NCI-H2029 (cell line): ENCODE measurements around the gene PRPH2.

ENCODE experiments used
- DNase-seq: peaks from one replicate; lab custom pipeline; 2025; lab: John Stamatoyannopoulos, UW

Gene PRPH2, protein sequence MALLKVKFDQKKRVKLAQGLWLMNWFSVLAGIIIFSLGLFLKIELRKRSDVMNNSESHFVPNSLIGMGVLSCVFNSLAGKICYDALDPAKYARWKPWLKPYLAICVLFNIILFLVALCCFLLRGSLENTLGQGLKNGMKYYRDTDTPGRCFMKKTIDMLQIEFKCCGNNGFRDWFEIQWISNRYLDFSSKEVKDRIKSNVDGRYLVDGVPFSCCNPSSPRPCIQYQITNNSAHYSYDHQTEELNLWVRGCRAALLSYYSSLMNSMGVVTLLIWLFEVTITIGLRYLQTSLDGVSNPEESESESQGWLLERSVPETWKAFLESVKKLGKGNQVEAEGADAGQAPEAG

DNA sequence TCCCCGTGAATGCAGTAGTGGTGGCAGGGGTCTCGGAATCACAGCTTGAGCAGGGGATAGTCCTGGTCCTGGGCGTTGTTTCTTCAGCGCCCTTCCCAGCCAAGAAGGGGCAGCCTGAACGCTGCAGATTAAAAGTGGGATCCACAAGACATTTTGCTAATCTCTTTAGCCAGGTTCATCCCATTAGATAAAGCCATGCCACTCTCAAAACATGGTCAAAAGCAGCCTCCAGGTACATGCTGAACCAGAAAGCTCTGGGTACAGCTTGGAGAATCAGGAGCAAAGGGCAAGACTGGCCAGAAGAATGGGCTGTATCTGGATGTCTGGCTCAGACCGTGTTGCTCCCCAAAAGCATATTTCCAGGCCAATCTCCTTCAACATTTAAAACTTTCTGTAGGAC, at the start of gene PRPH2:
Gene PRPH2 (minus strand): TSS at position 101 of the 400 bp plus-strand sequence. CDS start 263 bp downstream, outside the sequence.
- no peak for DNase-seq

DNA sequence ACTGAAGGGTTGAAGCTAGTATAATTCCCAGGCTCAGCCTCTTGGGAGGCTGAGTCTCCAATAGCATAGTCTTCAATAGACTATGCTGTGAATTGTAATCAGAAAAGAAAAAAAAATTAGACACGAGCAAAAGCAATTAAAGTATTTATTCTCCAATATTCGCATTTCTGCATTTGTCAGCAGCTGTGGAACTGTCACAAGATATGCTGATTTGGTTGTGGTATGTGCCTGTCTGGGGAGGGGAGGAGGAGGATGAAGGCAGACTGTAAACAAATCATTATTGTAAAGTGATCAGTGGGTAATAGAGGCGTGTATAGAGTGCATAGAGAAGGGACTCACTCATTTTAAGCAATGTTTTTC, 49.3 kb upstream of the PRPH2 start:
- DNase-seq = no peak

DNA sequence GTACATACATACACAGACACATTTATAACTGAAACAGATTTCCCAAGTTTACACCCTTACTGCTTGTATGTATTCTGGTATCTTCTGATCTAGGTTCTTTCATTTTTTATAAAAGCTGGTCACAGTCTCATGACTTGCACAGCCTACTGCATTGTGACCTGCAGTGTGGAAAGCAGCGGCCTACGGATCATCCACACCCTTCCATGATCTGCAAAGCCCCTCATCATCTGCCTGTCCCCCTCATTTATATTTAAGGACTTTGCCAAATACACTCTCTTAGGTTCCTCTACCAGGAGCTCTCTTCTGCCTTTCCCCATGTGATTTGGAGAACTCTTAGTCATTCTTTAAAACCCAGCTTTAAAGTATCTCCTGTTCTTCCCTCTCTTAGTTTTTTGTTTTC, 47.4 kb upstream of the PRPH2 start:
- DNase-seq = no peak

DNA sequence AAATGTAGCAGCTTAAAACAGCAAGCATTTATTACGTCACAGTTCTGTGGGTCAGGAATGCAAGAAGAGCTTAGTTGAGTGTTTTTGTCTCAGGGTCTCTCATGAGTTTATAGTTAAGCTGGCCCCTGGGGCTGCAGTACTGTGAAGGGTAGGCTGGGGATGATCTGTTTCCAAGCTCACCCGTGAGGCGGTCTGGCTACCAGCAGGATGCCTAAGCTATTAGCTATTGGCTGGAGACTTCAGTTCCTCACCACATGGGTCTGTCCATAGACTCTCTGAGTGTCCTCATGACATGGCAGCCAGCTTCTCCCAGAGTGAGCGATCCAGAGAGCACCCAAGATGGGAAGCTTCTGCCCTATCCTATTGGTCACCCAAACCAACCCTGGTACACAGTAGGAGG, 46.7 kb upstream of the PRPH2 start:
- DNase-seq = no peak

DNA sequence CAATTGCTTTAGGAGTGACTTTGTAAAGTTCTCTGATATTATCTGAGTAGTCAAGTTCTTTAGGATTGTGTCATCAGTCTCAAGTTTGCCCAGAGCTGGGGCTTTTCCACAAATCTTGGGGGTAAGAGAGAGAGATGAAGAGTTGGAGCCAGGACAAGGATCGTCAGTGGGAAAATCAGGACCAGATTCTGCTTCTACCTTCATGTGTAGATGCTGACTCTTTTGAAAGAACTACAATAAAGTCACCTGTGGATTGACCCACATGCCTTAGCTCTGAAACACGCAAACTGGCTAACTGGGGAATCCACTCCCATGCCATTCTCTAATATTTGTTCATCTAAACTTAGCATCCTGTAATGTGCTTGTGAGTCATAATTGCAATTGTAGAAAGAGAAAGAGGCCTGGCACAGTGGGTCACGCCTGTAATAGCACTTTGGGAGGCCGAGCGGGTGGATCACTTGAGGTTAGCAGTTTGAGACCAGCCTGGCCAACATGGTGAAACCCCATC, 43.8 kb upstream of the PRPH2 start:
- no peak for DNase-seq

DNA sequence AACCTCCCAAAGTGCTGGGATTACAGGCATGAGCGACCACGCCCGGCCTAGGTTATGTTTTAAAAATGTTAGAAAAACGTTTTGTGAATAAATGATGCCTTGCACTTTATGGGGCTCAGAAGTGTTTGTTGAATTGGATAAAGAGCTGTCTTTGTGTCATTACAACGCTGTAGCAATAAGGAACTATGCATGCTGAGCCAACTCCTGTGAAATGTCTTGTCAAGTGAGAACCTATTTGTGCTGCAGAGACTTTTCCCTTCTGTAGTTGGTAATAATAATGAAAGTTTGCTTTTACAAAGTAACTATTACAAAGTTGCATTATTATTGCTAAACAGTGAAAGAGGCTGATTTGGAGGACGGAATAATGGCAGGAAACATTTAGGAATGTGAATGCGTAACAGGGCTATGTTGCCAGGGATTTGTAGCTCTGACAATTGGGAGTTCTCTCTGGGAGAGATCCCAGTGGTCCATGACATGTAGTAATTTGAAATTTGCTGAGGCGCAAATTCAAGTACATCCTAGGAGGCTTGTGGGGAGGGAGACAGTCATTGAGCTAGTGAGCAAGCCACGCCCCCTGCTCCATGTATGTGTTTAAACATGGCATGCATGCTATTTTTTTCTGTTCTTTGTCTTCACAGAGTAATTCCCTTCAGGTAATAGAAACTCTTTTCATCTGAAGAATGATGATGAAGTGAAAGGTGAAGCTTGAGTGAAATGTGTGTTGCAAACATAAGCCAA, 42.7 kb upstream of the PRPH2 start:
- DNase-seq = no peak

DNA sequence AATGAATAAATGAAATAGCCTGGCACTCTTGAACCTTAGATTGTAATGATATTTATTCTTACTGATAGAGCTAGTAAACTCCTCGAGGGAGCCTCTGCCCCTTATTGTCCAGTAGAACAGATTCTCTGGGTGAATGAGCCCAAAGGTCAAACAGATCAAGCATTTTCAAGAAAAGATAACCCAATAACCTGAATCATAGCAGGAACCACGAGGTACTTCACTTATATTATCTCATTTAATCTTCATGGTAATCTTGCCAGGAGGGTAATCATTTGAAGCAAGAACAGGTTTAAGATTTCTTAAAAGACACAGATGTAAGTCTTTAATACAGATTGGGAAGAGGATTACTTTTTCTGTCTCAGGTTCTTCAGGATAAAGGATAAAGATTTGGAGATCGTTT, 40.6 kb upstream of the PRPH2 start:
- no peak for DNase-seq

DNA sequence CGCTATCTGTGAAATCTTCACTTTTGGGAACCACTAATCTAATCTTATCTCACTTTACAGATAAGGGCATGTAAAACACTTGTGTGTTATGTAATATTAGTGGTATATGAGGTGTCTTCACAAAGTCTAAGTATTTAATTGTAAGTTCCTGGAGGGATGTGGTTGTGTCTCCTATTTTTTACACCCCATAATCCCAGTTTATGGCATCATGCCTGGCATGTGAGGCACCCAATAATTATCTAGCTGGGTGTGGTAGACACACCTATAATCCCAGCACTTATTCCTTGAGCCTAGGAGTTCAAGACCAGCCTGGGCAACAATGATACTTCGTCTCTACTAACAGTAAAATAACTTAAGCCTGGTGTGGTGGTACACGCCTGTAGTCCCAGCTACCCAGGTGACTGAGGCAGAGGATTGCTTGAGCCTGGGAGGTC, 40.0 kb upstream of the PRPH2 start:
- no peak for DNase-seq

DNA sequence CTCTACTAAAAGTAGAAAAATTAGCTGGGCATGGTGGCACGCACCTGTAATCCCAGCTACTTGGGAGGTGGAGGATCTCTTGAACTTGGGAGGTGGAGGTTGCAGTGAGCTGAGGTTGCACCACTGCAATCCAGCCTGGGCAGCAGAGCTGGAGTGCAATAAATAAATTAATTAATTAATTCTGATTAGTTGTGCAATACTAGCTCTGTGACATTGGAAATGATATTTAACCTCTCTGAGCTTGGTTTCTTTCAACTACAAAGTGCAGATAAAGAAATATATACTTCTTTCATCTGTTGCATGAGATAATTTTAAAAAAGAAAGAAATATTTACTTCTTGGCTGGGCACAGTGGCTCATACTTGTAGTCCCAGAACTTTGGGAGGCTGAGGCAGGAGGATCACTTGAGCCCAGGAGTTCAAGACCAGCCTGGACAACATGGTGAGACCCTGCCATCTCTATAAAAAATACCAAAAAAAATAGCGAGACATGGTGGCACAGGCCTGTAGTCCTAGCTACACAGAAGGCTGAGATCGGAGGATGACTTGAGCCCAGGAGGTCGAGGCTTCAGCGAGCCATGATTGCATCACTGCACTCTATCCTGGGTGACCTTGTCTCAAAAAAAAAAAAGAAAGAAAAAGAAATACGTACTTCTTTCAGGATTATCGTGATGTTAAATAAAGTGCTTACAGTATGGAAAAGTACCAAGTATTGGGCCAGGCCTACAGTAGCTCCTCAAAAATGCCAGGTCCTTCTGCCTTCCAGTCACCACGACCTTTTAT, 39.1 kb upstream of the PRPH2 start:
- no peak for DNase-seq

DNA sequence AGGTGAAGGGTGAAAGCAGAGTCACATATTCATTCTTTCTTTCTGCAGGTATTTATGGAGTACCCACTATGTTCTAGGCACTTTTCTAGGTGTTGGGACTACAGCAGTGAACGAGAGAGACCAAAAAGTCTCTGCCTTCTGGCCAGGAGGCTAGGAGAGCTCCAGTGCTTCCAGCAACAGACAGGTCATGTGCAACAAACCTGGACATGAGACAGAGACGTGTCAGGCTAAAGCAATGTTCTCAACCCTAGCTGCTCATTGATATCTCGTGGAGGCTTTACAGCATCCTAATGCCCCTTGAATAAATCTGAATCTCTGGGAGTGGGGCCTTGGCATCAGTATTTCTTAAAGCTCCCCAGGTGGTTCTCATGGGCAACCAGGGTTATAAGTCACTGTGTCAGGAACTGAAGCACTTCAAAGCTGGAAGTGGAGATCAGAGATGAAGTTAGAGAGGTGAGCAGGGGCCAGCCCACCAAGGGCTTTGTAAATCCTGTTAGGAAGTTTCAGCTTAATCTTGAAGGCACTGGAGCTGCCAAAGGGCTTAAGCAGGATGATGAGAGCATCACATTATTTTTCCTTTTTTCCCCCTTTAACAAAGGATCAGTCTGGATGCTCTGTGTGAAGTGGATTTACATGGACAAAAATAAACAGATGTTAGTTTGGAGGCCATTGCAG, 36.5 kb upstream of the PRPH2 start:
- DNase-seq = no peak

DNA sequence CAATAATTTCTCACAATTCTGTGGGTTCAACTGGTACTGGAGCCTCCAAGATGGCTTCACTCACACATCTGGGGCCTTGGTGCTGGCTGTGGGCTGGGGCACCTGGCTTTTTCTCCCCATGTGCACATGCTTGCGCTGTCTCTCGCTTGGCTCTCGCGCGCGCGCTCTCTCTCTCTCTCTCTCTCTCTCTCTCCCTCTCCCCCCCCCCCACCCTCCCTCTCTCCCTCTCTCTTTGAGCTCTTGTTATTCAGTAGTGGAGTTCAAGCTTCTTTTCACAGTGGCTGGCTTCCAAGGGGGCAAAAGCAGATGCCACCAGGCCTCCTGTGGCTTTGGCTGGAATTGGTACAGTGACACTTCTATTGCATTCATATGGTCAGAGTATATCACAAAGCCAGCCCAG, 34.3 kb upstream of the PRPH2 start:
- no peak for DNase-seq

DNA sequence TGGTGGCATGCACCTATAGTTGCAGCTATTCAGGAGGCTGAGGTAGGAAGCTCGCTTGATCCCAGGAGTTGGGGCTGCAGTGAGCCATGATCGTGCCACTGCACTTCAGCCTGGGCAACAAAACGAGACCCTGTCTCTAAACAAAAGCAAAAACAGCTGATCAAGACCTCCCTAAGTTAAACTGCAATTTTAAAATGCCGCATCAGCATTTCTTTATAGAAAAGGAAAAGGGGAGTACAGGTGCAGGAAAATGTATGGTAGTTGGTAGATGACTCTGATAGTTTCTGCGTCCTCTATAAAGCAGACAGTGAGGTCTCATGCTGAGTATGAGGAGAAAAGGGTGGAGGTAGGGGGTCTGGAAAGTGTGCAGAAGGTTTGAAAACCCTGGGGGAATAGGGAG, 32.4 kb upstream of the PRPH2 start:
- DNase-seq = no peak

DNA sequence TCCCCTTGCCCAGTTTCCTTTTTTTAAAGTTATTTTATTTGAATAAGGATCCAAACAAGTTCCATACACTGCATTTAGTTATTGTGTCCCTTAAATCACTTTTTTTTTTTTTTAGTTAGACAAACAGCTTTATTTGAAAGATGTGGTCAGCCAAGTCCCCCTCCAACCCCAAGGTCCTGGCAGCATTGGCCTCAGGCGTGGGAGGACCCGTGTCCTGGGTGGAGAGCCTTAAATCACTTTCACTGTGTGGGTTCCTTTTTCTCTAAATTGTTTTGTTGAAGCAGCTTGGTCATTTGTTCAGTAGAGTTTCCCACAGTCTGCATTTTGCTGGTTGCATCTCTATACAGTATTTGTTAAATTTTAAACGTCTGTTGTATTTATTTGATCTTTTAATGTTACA, 28.7 kb upstream of the PRPH2 start:
- no peak for DNase-seq

DNA sequence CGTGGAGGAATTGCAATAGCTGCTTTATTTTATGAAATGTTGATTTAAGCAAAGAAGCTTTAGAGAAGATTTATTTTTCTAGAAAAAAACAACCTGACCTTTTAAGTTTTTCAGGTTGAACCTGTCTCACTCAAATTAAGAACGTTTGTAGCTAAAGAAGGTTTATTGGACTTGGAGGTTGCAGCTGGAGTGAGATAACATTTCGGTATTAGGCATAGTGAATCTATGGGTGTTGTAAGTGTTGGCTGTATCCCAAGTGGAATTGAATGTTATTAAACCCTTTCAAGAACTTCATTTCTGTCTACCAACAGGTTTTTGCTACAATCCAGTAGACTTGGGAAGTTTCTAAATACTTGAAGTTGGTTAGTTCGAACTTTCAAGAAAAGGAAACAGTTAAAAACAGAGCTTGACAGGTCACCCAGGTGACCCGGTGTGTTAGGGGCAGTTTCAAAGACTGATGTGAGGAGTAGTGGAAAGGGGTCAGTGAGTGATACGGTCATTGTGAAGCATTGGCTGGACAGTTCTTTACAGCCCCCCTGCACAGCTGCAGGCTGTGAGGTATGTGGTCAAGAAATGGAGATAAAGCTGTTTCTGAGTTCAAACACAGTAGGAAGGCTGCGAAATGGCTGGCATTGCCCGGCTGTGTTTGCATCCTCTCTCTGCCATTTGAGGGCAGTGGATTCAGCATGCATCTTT, 26.0 kb upstream of the PRPH2 start:
- no peak for DNase-seq

DNA sequence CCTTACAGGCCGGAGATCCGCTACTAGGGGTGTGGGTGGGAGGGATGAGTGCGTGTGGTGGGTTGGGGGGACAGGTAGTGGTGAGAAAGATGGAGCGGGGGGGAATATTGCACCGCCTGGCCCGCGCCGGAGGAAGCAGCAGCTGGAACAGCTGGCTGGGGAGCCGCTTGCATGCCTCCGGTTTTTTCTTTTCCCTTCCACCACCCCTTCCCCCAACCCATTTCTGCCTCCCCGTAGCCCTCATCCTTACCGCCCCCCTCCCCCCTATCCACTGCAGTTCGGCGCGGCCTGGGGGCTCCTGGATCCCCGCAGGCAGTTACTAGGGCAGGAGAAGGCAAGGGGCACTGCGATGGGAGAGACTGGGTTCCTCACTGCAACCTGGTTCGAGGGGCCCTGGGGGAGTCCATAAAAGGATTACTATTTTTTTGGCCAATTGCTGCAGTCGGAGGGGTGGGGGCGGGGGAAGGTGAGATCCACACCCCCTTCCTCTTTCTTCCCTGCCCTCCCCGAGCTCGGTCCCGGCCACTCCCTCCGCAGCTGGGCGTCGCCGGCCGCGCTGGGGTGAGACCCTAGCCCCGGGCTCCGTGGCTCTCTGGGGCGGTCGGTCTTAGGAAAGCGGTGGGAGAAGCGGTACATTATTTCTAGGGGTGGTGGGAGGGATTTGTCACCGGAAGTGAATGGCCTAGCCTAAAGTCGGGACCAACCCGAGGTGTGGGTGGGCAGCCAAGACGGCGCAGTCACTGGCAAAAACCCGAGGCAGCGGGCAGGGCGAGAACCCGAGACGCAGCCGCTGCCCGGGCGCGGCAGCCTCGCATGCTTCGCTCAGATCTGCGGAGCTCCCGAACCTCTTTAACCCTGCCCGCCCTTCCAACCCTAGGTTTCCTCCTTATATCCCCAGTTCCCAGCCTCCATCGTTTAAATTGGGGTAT, 24.3 kb upstream of the PRPH2 start:
- peak; percentile 83 for DNase-seq

DNA sequence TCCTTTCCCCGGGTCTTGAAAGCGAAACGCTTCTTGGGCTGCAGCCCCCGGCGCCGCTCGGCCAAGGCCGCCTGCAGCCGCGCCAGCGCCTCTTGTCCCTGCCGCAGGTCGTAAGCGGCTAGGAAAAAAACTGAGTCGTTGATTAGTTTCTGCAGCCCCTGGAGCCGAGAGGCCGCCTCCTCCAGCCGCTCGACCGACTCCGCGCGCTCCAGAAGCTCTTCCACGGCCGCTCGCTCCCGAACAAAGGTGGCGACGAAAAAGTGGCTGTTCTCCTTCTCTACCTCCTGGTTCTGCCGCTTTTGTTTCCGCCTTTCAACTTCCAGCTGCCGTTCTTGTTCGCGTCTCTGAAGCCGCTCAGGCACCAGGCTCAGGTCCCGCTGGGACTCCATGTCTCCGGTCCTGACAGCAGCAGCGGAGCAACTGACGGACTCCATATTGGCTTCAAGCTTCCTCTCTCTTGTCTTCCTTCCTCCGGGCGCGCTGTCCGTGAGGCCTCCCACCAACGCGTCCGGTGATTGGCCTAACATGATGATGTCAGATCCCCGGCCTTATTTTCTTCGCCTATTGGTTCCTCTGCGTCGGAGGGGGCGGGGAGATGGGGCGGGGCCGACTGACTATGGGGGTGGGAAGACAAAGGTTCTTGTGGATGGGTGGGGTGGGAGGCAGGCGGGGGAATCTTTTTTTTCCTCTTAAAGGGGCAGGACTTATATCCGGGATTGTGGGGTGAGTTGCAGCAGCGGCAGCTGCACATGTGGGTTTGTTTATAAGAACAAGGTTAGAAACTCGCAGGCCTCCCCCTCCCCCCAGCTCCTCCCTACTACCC, 23.5 kb upstream of the PRPH2 start, which contains the start of gene TBCC:
Gene TBCC (minus strand): TSS at position 464 of the 823 bp plus-strand sequence. CDS start 30 bp downstream, at position 434.
- DNase-seq = peak; percentile 98

DNA sequence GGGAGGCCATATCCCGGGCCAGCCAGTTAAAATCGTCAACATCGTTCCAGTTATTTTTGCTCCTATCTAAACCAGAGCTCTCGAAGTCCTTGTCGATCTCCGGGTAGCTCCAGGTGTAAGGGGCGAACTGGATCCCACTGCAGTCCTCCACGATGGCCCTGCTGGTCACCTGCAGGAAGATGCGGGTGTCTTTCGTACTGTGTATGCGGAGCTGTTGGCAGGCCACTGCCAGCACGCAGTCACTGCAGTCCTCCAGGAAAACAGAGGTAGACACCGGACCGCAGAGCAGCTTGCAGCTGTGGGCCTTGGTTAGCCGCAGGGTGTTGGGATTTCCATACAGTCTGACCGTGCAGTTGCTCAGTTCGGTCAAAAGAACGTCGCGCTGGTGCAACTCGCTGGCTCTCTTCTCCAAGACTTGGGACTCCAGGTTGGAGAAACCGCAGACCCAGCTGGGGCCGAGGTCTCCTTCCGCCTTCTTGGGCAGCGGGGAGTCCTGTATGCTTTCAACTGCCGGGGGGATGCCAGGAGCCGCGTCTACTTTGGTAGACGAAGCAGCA, 22.8 kb upstream of the PRPH2 start:
- no peak for DNase-seq

DNA sequence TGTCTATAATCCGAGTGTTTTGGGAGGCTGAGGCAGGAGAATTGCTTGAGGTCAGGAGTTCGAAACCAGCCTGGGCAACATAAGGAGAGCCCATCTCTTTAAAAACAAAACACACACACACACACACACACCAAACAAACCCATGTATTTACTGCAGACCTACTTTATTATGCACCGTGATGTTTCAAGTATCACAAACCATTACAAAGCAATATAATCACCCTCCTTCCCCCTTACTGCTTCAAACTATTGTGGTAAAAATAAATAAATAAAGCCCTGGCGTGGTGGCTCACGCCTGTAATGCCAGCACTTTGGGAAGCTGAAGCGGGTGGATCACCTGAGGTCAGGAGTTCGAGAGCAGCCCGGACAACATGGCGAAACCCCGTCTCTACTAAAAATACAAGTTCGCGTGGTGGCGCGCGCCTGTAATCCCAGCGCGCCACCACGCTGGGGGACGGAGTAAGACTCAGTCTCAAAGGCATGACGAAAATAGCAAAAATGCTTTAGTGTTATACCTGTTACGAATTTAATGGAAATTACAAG, 22.0 kb upstream of the PRPH2 start:
- no peak for DNase-seq
